Measurements from ENCODE around the gene AUTS2. TPM values are rescaled to one million over a fixed set of nuclear protein-coding genes. Genes with fewer than 3 reads are reported as not detected.

AUTS2 gene
- total and polyA plus RNA-seq, 2 experiments from 2014 or later, result 32.0 to 91.0 TPM

DNA sequence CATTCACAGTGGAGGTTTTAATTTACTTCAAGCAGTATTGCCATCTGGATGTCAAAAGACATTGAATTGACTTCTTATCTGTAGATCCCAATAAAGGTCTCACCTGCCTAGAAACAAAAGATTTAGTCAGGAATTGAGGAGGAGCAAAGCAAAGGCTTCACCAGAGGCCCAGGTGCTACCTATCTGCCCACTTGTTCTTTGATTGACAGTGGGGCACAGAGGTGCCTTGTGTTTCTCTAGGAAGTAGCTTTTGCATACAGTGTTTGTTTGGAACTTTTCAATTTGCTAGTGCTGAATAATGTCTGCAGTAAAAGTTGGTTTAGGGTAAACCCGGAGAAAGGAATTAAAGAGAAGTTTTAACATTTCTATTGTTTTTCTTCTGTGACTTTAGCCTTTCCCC, 40.4 kb downstream of the AUTS2 start (continued):
- TF ChIP-seq NANOG (IDR thresholded peaks at IDR 0.05; ENCODE audit: borderline replicate concordance), result no peak
- TF ChIP-seq EZH2 (IDR thresholded peaks at IDR 0.05; ENCODE audit: low read depth, unreplicated experiment), result no peak
- no peak for TF ChIP-seq ETS1 (IDR thresholded peaks at IDR 0.05)

DNA sequence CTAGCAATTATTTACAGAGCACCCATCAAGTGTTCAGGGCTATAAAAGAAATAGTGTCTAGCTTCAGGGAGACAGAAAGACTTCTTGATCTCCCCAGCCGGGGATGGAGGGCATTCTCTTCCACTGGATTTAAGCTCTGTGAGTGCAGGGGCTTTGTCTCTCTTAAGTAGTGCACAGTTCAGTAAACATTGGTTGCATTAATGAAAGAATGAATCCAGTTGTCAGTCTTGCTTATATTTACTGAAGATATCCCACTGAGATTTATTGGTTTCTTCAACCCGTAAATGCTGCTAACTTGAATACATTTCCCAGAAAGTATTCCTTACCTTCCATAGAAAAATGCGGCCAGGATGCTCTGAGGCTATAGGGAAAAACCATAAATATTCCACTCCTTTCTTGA, 41.9 kb downstream of the AUTS2 start:
- no peak overlapping the region for H3K27ac ChIP-seq (ENCODE audit: low read depth)
- Mint-ChIP-seq H3K4me1 (peaks cover 52% of the 10 kb centered on the region), H3K27ac (no peak overlapping the region), H3K4me3 (no peak overlapping the region), H3K36me3 (ENCODE audit: low read depth) (no peaks in the 10 kb centered on the region), H3K27me3 (ENCODE audit: insufficient read depth, low read depth, poor library complexity) (no peaks in the 10 kb centered on the region), H3K9me3 (no peaks in the 10 kb centered on the region)
- H3K79me2 ChIP-seq (replicated peaks; ENCODE audit: insufficient read depth), result 0 out of 2 replicates have a peak, but pooled peaks cover 3% of the 10 kb centered on the region
- H4K20me1 ChIP-seq (replicated peaks; ENCODE audit: insufficient read depth), result no peaks in the 10 kb centered on the region
- no peaks in the 10 kb centered on the region for H3F3A ChIP-seq (replicated peaks; ENCODE audit: low read depth)
- H2AFZ ChIP-seq, result no peak overlapping the region
- H3K4me1 ChIP-seq (ENCODE audit: insufficient read depth), result peaks cover 36% of the 10 kb centered on the region
- no peak for DNase-seq (ENCODE audit: low spot score)
- no peak for ATAC-seq
- no peaks in the 10 kb centered on the region for H3K9me2 ChIP-seq (ENCODE audit: insufficient read depth)
- H3K4me3 ChIP-seq, result no peak overlapping the region
- no peaks in the 10 kb centered on the region for H3K36me3 ChIP-seq (ENCODE audit: insufficient read depth)
- H3K4me2 ChIP-seq, result no peak overlapping the region
- TF ChIP-seq, protein P1, sequence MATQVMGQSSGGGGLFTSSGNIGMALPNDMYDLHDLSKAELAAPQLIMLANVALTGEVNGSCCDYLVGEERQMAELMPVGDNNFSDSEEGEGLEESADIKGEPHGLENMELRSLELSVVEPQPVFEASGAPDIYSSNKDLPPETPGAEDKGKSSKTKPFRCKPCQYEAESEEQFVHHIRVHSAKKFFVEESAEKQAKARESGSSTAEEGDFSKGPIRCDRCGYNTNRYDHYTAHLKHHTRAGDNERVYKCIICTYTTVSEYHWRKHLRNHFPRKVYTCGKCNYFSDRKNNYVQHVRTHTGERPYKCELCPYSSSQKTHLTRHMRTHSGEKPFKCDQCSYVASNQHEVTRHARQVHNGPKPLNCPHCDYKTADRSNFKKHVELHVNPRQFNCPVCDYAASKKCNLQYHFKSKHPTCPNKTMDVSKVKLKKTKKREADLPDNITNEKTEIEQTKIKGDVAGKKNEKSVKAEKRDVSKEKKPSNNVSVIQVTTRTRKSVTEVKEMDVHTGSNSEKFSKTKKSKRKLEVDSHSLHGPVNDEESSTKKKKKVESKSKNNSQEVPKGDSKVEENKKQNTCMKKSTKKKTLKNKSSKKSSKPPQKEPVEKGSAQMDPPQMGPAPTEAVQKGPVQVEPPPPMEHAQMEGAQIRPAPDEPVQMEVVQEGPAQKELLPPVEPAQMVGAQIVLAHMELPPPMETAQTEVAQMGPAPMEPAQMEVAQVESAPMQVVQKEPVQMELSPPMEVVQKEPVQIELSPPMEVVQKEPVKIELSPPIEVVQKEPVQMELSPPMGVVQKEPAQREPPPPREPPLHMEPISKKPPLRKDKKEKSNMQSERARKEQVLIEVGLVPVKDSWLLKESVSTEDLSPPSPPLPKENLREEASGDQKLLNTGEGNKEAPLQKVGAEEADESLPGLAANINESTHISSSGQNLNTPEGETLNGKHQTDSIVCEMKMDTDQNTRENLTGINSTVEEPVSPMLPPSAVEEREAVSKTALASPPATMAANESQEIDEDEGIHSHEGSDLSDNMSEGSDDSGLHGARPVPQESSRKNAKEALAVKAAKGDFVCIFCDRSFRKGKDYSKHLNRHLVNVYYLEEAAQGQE (IDR thresholded peaks at IDR 0.05; ENCODE audit: unreplicated experiment), result no peak
- TF ChIP-seq ETS1 (IDR thresholded peaks at IDR 0.05), result no peak
- no peak for TF ChIP-seq JUNB (IDR thresholded peaks at IDR 0.05; ENCODE audit: unreplicated experiment)
- no peak for TF ChIP-seq CREB1 (CRISPR knock-in tag; IDR thresholded peaks at IDR 0.05; ENCODE audit: low read depth)
- no peaks in the 10 kb centered on the region for H3K27me3 ChIP-seq (ENCODE audit: insufficient read depth)

DNA sequence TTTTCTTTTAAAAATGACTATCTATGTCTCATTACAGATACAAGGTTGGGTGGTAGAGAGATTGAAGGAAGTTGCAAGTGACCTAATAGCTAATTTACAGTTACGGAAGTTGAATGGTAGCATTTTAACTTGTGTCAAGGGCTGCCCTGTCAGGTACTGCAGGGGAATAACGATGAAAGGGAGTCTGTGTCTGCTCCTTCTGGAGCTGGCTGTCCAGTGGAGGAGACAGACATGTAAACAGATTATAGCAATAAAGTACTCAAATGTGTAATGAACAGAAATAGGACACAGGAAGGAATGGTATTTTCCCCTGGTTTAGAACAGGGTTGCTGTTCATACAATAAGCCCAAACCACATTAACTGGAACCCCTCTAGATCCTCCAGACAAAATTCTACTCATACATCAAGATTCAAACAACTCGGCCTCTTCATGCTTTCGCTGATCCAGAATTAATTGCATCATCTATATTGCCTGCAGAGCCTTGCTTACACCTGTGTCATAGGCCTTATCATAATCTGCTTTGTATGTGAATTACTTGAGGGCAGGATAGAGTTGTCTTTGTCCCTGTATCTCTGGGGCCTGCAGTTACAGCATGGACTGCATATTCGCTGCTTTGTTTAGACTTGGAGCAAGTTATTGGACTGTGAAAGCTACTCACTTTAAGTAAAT, 42.8 kb downstream of the AUTS2 start:
- no peak for DNase-seq (ENCODE audit: low spot score)
- H3K36me3 Mint-ChIP-seq (ENCODE audit: low read depth), result no peaks in the 10 kb centered on the region
- H3K4me1 Mint-ChIP-seq, result peaks cover 58% of the 10 kb centered on the region
- no peak for TF ChIP-seq NANOG (IDR thresholded peaks at IDR 0.05; ENCODE audit: borderline replicate concordance)
- TF ChIP-seq CTCF (conservative IDR thresholded peaks at IDR 0.05; ENCODE audit: low read depth in 2 of 2), result no peak
- TF ChIP-seq CREB1 (CRISPR knock-in tag; IDR thresholded peaks at IDR 0.05; ENCODE audit: low read depth), result no peak
- no peak for TF ChIP-seq ZNF114 (CRISPR knock-in tag; IDR thresholded peaks at IDR 0.05)
- no peak for TF ChIP-seq ZNF331 (CRISPR knock-in tag; IDR thresholded peaks at IDR 0.05; ENCODE audit: low read depth)

More for the DNA sequence above, 42.8 kb downstream of the AUTS2 start:
- H3K27me3 Mint-ChIP-seq (ENCODE audit: insufficient read depth, low read depth, poor library complexity), result no peaks in the 10 kb centered on the region
- no peak for ATAC-seq
- H3K4me3 Mint-ChIP-seq, result no peak overlapping the region
- Histone ChIP-seq H2AFZ (no peak overlapping the region), H4K20me1 (replicated peaks; ENCODE audit: insufficient read depth) (no peaks in the 10 kb centered on the region), H3F3A (replicated peaks; ENCODE audit: low read depth) (no peaks in the 10 kb centered on the region), H3K4me3 (no peak overlapping the region), H3K9me2 (ENCODE audit: insufficient read depth) (no peaks in the 10 kb centered on the region), H3K27ac (ENCODE audit: low read depth) (no peak overlapping the region), H3K4me2 (no peak overlapping the region), H3K79me2 (replicated peaks; ENCODE audit: insufficient read depth) (no peaks in the 10 kb centered on the region), H3K36me3 (ENCODE audit: insufficient read depth) (no peaks in the 10 kb centered on the region), H3K4me1 (ENCODE audit: insufficient read depth) (peaks cover 41% of the 10 kb centered on the region), H3K27me3 (ENCODE audit: insufficient read depth) (no peaks in the 10 kb centered on the region)
- no peaks in the 10 kb centered on the region for H3K9me3 Mint-ChIP-seq
- no peak overlapping the region for H3K27ac Mint-ChIP-seq

Measured in GM23338 (cell line).